Measurements from ENCODE around the gene GRK2.
A peak's percentile ranks its signal among the peaks of the same experiment; 100 is the strongest.

Gene GRK2

GRCh38 chr11:67283481-67283963 is 17.2 kb downstream of the GRK2 start:
- DNase-seq: peak; percentile 2

DNA sequence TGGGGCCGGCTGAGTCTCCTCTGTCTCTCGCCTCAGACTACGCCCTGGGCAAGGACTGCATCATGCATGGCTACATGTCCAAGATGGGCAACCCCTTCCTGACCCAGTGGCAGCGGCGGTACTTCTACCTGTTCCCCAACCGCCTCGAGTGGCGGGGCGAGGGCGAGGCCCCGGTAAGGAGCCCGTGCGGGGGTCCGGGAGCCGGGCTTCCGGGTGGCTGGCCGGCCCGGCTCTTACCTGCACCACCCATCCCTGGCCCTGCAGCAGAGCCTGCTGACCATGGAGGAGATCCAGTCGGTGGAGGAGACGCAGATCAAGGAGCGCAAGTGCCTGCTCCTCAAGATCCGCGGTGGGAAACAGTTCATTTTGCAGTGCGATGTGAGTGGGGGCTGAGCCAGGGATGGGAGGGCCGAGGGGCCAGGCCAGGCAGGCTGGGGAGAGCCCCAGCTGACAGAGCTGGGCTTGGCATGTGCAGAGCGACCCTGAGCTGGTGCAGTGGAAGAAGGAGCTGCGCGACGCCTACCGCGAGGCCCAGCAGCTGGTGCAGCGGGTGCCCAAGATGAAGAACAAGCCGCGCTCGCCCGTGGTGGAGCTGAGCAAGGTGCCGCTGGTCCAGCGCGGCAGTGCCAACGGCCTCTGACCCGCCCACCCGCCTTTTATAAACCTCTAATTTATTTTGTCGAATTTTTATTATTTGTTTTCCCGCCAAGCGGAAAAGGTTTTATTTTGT is 18.7 kb downstream of the GRK2 start:
- DNase-seq: peak; percentile 14

GRCh38 chr11:67285541-67286498 is 19.5 kb downstream of the GRK2 start:
- peak; percentile 58 for DNase-seq

- DNase-seq: peak; percentile 39
These were observed 20.5 kb downstream of the GRK2 start for GRCh38 chr11:67286621-67287333.

GRCh38 chr11:67287355-67288197 is 21.3 kb downstream of the GRK2 start:
- peak; percentile 61 for DNase-seq

DNA sequence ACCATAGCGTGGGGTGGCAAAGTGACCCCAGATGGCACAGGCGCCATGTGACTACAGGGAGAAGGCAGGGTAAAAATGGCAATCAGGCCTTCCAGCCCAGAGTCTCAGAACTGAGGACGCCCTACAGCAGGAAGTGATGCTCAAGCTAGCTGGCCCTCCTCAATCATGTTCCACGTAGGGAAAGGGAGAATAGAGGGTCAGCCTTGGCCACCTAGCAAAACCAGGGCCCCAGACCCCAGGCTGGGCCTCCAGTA is 21.9 kb downstream of the GRK2 start:
- DNase-seq: no peak

- peak; percentile 96 for DNase-seq
These were observed 22.4 kb downstream of the GRK2 start for GRCh38 chr11:67288452-67289225.

GRCh38 chr11:67289226-67289650 is 23.0 kb downstream of the GRK2 start, which contains the start of gene ANKRD13D:
TSS of gene ANKRD13D (plus strand) at chr11:67289303. CDS start at chr11:67289461, 158 bp downstream.
- no peak for DNase-seq

DNA sequence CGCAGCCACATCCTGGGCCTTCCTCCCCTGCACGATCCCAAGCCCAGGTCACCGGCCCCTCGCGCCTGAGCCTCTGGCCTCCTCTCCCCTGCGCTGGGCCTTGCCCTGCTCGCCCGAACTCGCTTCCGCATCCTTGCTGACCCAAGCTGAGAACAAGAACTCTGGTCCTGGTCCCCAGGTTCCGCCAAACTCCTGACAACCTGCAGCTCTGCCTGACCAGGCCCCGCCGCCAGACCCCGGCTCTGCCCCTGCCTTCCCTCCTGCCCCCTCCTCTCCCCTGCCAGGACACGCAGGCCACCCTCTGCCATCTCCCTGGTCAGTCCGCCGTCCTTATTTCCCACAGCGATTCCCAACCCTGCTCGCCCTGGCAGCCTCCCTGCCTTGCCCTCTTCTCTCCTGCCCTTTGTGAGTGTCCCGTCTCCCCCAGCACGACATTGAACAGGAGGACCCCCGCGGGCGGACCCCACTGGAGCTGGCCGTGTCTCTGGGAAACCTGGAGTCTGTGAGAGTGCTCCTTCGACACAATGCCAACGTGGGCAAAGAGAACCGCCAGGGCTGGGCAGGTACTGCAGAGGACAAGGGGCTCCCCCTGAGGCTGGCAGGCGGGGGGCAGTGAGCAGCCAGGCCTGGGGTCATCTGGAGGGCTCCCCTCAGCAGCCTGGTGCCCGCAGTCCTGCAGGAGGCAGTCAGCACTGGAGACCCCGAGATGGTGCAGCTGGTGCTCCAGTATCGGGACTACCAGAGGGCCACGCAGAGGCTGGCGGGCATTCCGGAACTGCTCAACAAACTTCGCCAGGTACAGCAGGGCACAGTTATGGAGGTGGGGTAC is 23.6 kb downstream of the GRK2 start:
- peak; percentile 6 for DNase-seq

GRCh38 chr11:67290801-67291200 is 24.5 kb downstream of the GRK2 start:
- peak; percentile 2 for DNase-seq

GRCh38 chr11:67291481-67292381 is 25.5 kb downstream of the GRK2 start:
- no peak for DNase-seq

GRCh38 chr11:67292671-67293070 is 26.4 kb downstream of the GRK2 start:
- no peak for DNase-seq

- no peak for DNase-seq
These were observed 26.8 kb downstream of the GRK2 start for GRCh38 chr11:67293090-67293489.

DNA sequence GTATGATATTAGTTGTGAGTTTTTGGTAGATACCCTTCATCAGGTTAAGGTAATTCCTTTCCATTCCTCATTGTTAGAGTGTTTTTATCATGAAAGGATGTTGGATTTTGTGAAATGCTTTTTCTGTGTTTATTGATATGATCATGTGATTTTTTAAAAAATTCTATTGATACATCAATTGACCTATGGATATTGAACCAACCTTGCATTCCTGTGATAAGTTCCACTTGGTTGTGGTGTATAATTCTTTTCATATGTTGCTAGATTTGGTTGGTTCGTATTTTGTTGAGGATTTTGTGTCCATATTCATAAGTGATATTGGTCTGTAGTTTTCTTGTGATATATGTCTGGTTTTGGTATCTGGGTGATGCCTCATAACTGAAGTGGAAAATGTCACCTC is 29.6 kb downstream of the GRK2 start:
- DNase-seq: no peak

- DNase-seq: no peak
These were observed 32.5 kb downstream of the GRK2 start for GRCh38 chr11:67298786-67299185.

DNA sequence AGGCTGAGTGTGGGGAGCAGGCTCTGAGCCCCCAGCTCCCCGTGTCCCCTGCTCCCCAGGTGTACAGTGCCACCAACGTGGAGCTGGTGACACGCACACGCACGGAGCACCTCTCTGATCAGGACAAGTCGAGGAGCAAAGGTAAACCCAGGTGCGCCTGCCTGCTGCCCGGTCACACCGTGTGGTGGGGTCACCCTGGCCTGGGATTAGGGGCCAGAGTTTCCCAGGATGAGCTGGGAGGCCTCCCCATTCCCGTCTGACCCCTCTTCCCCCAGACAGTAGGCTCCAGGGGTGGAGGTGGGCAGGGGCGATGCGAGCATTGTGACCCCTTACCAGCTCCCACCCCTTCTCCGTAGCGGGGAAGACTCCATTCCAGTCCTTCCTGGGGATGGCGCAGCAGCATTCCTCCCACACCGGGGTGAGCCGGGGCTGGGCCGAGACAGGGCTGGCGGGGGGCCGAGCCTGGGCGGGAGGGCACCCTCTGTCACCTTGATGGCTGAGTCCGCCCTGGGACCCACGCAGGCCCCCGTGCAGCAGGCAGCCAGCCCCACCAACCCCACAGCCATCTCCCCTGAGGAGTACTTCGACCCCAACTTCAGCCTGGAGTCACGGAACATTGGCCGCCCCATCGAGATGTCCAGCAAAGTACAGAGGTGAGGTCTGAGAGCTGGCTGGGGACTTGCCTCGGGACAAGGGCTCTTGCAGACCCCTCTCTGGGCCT is 33.4 kb downstream of the GRK2 start:
- no peak for DNase-seq

DNA sequence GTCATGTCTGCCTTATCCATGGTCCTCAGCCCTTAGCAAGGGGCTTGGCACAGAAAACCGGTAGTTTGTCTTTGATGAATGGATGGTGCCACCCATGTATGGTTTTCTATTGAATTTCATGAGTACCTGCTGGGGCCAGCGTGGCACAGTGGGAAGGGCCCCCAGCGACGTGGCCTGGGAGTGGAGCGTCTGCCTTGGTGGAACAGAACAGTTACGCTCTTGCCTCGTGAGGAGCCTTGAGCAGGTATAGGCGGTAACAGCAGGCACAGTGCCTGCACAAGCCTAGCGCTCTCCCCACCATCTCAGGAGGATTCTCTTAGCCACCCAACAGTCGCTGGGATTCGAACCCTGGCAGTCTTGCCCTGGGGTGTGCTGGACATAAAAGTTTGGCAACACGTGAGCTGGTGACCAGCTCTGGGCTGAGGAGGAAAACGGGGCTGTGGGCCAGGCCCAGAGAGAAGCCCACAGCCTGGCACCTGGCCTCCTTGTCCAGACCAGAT is 34.0 kb downstream of the GRK2 start:
- DNase-seq: no peak

- no peak for DNase-seq
These were observed 34.6 kb downstream of the GRK2 start for GRCh38 chr11:67300756-67301312.
